HEK293T (cell line): ENCODE measurements around the gene DSCAM.

Experiments used
- CTCF ChIA-PET: fragments of 350-600 bp; formaldehyde crosslinking; extraction: SDS; loops from one replicate; lab custom pipeline; 2021; ENCODE audit warnings: antibody characterized with exemption, inconsistent platforms; lab: Yijun Ruan, JAX
- POLR2A ChIA-PET: fragments of 350-600 bp; formaldehyde crosslinking; extraction: SDS; loops from one replicate; lab custom pipeline; 2020; ENCODE audit warnings: antibody characterized with exemption, inconsistent platforms; lab: Yijun Ruan, JAX
- DNase-seq: peaks from one replicate; pipeline ENCODE4 v3.0.0; 2012; ENCODE audit warnings: mixed read lengths; ENCODE audit errors: extremely low spot score
- ARNT ChIP-seq: fragments of 450-650 bp; IDR thresholded peaks from 2 replicates; pipeline ENCODE4 v1.6.1; 2017; ENCODE audit warnings: mild to moderate bottlenecking
- BHLHE40 ChIP-seq: fragments of 450-650 bp; IDR thresholded peaks from 2 replicates; pipeline ENCODE4 v1.6.1; 2016; ENCODE audit warnings: mild to moderate bottlenecking, moderate library complexity, borderline replicate concordance
- CTBP1 ChIP-seq: fragments of 450-650 bp; IDR thresholded peaks from 2 replicates; pipeline ENCODE4 v1.6.1; 2016; ENCODE audit warnings: borderline replicate concordance
- ELF4 ChIP-seq: fragments of 450-650 bp; IDR thresholded peaks from 2 replicates; pipeline ENCODE4 v1.6.1; 2017; ENCODE audit warnings: antibody characterized with exemption
- FOXA1 ChIP-seq: fragments of 450-650 bp; IDR thresholded peaks from 2 replicates; pipeline ENCODE4 v1.6.1; 2016; ENCODE audit warnings: mild to moderate bottlenecking
- FOXK2 ChIP-seq: fragments of 450-650 bp; IDR thresholded peaks from 2 replicates; pipeline ENCODE4 v1.6.1; 2016; ENCODE audit warnings: mild to moderate bottlenecking
- FOXM1 ChIP-seq: fragments of 450-650 bp; IDR thresholded peaks from 2 replicates; pipeline ENCODE4 v1.6.1; 2017; ENCODE audit warnings: mild to moderate bottlenecking, borderline replicate concordance
- HDGF ChIP-seq: fragments of 450-650 bp; IDR thresholded peaks from 2 replicates; pipeline ENCODE4 v1.6.1; 2017; ENCODE audit warnings: antibody characterized with exemption, borderline replicate concordance
- L3MBTL2 ChIP-seq: fragments of 450-650 bp; conservative IDR thresholded peaks from 2 replicates; pipeline ENCODE4 v1.6.1; 2016; ENCODE audit warnings: mild to moderate bottlenecking
- LEF1 ChIP-seq: fragments of 450-650 bp; IDR thresholded peaks from 2 replicates; pipeline ENCODE4 v1.6.1; 2017; ENCODE audit warnings: mild to moderate bottlenecking, borderline replicate concordance
- NFRKB ChIP-seq: fragments of 450-650 bp; IDR thresholded peaks from 2 replicates; pipeline ENCODE4 v1.6.1; 2016; ENCODE audit warnings: mild to moderate bottlenecking, moderate library complexity
- PKNOX1 ChIP-seq: fragments of 450-650 bp; IDR thresholded peaks from 2 replicates; pipeline ENCODE4 v1.6.1; 2016
- SP1 ChIP-seq: fragments of 450-650 bp; IDR thresholded peaks from 2 replicates; pipeline ENCODE4 v1.6.1; 2017
- SUZ12 ChIP-seq: fragments of 450-650 bp; IDR thresholded peaks from 2 replicates; pipeline ENCODE4 v1.6.1; 2016; ENCODE audit warnings: mild to moderate bottlenecking
- TARDBP ChIP-seq: fragments of 450-650 bp; IDR thresholded peaks from 2 replicates; pipeline ENCODE4 v1.6.1; 2016
- ZNF384 ChIP-seq: fragments of 450-650 bp; IDR thresholded peaks from 2 replicates; pipeline ENCODE4 v1.6.1; 2016

DSCAM gene

GRCh38 chr21:40118527-40118926 is 728.4 kb downstream of the DSCAM start:
- ChIA-PET POLR2A (no interaction called here), CTCF (interaction anchor here (0.6 kb wide), 1 partner anchor 25 kb away, joined by 5 read pairs; no protein-coding TSS in a partner anchor)
- DNase-seq, result no peak
- TF ChIP-seq NFRKB (no peak), SUZ12 (no peak), L3MBTL2 (no peak), BHLHE40 (no peak), HDGF (no peak), FOXK2 (no peak), LEF1 (no peak), FOXM1 (no peak)

GRCh38 chr21:40117236-40117635 is 729.7 kb downstream of the DSCAM start:
- no peak for DNase-seq
- CTCF ChIA-PET, result no interaction called here

GRCh38 chr21:40115775-40116174 is 731.2 kb downstream of the DSCAM start:
- ChIA-PET CTCF (no interaction called here), POLR2A (no interaction called here)
- DNase-seq, result no peak
- TF ChIP-seq PKNOX1, result no peak
- TF ChIP-seq SP1, result no peak
- TF ChIP-seq FOXA1, result no peak
- TF ChIP-seq FOXK2, result no peak
- TF ChIP-seq L3MBTL2, result no peak
- no peak for TF ChIP-seq LEF1
- no peak for TF ChIP-seq CTBP1
- no peak for TF ChIP-seq ARNT
- TF ChIP-seq NFRKB, result no peak
- TF ChIP-seq HDGF, result no peak

More at GRCh38 chr21:40117236-40117635, 729.7 kb downstream of the DSCAM start:
- TF ChIP-seq FOXA1 (no peak), LEF1 (no peak), L3MBTL2 (no peak), ARNT (no peak), FOXM1 (no peak), TARDBP (no peak), PKNOX1 (no peak)
- POLR2A ChIA-PET, result no interaction called here

- DNase-seq, result no peak
- ChIA-PET POLR2A (no interaction called here), CTCF (no interaction called here)
- TF ChIP-seq ARNT (no peak), FOXA1 (no peak), HDGF (no peak), SUZ12 (no peak), PKNOX1 (no peak), ZNF384 (no peak), TARDBP (no peak), L3MBTL2 (no peak), BHLHE40 (no peak), ELF4 (no peak), SP1 (no peak), LEF1 (no peak), FOXK2 (no peak), FOXM1 (no peak), CTBP1 (no peak)
These were observed 744.3 kb downstream of the DSCAM start for GRCh38 chr21:40102682-40103081.

- no peak for DNase-seq
- TF ChIP-seq FOXA1, result no peak
- TF ChIP-seq SUZ12, result no peak
- TF ChIP-seq BHLHE40, result no peak
- TF ChIP-seq TARDBP, result no peak
- no peak for TF ChIP-seq NFRKB
- TF ChIP-seq LEF1, result no peak
- TF ChIP-seq CTBP1, result no peak
- no peak for TF ChIP-seq ZNF384
- ChIA-PET POLR2A (no interaction called here), CTCF (no interaction called here)
These were observed 747.1 kb downstream of the DSCAM start for GRCh38 chr21:40099809-40100208.

GRCh38 chr21:40095477-40095876 is 751.5 kb downstream of the DSCAM start:
- TF ChIP-seq TARDBP, result no peak
- TF ChIP-seq SUZ12, result no peak
- no peak for TF ChIP-seq NFRKB
- no peak for TF ChIP-seq ARNT
- no peak for TF ChIP-seq HDGF
- no peak for TF ChIP-seq BHLHE40
- TF ChIP-seq FOXK2, result no peak
- no peak for TF ChIP-seq PKNOX1
- TF ChIP-seq FOXA1, result no peak
- no peak for TF ChIP-seq SP1
- no peak for TF ChIP-seq LEF1
- TF ChIP-seq ELF4, result no peak
- TF ChIP-seq FOXM1, result no peak
- TF ChIP-seq ZNF384, result no peak
- no peak for TF ChIP-seq CTBP1
- no peak for TF ChIP-seq L3MBTL2
- no peak for DNase-seq
- ChIA-PET CTCF (no interaction called here), POLR2A (no interaction called here)
